ENCODE data around the gene ACVR1B. TPM values are rescaled to one million over a fixed set of nuclear protein-coding genes. Genes with fewer than 3 reads are reported as not detected.

ACVR1B gene
- total and polyA plus RNA-seq, 9 of the 15 experiments (the other 6 are each of a cell fraction or from before 2014, with no cell fraction given): 0.97 to 15.1 (median 6.8) TPM

DNA sequence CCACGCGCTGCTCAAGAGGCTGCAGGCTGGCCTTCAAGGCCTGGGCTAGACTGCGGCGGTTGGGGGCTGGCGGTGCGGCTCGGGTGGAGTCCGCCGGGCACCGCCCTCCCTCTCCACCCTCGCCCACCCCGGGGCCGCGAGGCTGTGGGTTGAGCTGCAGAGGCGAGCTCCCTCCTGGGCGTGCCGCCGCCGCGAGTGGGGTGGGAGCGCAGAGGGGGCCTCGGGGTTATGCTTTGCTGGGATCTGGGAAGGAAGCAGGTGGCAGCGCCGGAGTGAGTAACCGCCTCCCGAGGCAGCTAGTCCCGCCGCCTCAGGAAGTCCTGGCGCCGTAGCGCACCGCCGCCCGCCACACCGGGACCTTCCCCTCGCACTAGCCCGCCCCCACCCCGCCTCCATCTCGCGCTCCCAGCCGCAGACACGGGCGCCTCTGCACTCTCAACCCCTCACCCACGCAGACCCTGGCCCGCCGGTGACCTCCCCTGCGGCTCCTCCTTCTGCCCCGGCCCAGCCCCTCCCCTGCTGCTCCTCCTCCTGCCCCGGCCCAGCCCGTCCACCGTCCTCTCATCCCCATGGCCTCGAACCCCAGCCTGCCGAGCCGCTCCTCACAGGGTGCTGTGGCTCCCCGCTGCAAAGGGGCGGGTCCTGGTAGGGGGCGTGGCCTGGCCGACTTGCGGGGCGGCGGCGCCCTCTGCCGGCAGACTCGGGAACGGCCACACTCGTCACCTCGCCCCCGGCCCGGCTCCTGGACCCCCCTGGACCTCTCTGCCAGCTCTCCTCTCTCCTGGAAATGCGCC, 71.9 kb downstream of the ACVR1B start (continued):
- TF ChIP-seq, protein P1, sequence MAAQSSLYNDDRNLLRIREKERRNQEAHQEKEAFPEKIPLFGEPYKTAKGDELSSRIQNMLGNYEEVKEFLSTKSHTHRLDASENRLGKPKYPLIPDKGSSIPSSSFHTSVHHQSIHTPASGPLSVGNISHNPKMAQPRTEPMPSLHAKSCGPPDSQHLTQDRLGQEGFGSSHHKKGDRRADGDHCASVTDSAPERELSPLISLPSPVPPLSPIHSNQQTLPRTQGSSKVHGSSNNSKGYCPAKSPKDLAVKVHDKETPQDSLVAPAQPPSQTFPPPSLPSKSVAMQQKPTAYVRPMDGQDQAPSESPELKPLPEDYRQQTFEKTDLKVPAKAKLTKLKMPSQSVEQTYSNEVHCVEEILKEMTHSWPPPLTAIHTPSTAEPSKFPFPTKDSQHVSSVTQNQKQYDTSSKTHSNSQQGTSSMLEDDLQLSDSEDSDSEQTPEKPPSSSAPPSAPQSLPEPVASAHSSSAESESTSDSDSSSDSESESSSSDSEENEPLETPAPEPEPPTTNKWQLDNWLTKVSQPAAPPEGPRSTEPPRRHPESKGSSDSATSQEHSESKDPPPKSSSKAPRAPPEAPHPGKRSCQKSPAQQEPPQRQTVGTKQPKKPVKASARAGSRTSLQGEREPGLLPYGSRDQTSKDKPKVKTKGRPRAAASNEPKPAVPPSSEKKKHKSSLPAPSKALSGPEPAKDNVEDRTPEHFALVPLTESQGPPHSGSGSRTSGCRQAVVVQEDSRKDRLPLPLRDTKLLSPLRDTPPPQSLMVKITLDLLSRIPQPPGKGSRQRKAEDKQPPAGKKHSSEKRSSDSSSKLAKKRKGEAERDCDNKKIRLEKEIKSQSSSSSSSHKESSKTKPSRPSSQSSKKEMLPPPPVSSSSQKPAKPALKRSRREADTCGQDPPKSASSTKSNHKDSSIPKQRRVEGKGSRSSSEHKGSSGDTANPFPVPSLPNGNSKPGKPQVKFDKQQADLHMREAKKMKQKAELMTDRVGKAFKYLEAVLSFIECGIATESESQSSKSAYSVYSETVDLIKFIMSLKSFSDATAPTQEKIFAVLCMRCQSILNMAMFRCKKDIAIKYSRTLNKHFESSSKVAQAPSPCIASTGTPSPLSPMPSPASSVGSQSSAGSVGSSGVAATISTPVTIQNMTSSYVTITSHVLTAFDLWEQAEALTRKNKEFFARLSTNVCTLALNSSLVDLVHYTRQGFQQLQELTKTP (IDR thresholded peaks at IDR 0.05; ENCODE audit: low read depth in 1 of 2, partially characterized antibody in 2 of 2): no peak
- TF ChIP-seq, protein P2, sequence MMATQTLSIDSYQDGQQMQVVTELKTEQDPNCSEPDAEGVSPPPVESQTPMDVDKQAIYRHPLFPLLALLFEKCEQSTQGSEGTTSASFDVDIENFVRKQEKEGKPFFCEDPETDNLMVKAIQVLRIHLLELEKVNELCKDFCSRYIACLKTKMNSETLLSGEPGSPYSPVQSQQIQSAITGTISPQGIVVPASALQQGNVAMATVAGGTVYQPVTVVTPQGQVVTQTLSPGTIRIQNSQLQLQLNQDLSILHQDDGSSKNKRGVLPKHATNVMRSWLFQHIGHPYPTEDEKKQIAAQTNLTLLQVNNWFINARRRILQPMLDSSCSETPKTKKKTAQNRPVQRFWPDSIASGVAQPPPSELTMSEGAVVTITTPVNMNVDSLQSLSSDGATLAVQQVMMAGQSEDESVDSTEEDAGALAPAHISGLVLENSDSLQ (IDR thresholded peaks at IDR 0.05): no peak
- TF ChIP-seq SAFB (IDR thresholded peaks at IDR 0.05; ENCODE audit: borderline replicate concordance, low read depth, low read length) (peak; percentile 25; the same call in 1 of the 2 replicates), PTTG1 (tag; IDR thresholded peaks at IDR 0.05; ENCODE audit: low read depth) (no peak), HNRNPUL1 (IDR thresholded peaks at IDR 0.05; ENCODE audit: low read length) (no peak), TBL1XR1 (IDR thresholded peaks at IDR 0.05; ENCODE audit: low read length in 2 of 2) (no peak), GTF2F1 (IDR thresholded peaks at IDR 0.05; ENCODE audit: low read depth, low read length) (no peak), SNRNP70 (optimal IDR thresholded peaks at IDR 0.05; ENCODE audit: low read depth, low read length) (no peak), TEAD2 (tag; IDR thresholded peaks at IDR 0.05) (no peak), JUND (IDR thresholded peaks at IDR 0.05; ENCODE audit: borderline replicate concordance, low read depth, low read length) (0 out of 2 replicates have a peak, but pooled peaks have one; percentile 19), JUND (tag; IDR thresholded peaks at IDR 0.05; ENCODE audit: borderline replicate concordance, low read depth, low read length) (no peak; the same call in 2 of the 3 replicates), FIP1L1 (IDR thresholded peaks at IDR 0.05; ENCODE audit: low read depth, low read length, poor library complexity, severe bottlenecking) (no peak), NCOA6 (IDR thresholded peaks at IDR 0.05) (no peak), PCBP1 (IDR thresholded peaks at IDR 0.05; ENCODE audit: low read depth, low read length, poor library complexity, severe bottlenecking) (peak; percentile 69), POLR3A (IDR thresholded peaks at IDR 0.05; ENCODE audit: borderline replicate concordance, extremely low read depth, insufficient read depth, insufficient read length) (no peak), KAT7 (CRISPR knock-in tag; IDR thresholded peaks at IDR 0.05; ENCODE audit: borderline replicate concordance) (no peak)
- TF ChIP-seq, protein P3, sequence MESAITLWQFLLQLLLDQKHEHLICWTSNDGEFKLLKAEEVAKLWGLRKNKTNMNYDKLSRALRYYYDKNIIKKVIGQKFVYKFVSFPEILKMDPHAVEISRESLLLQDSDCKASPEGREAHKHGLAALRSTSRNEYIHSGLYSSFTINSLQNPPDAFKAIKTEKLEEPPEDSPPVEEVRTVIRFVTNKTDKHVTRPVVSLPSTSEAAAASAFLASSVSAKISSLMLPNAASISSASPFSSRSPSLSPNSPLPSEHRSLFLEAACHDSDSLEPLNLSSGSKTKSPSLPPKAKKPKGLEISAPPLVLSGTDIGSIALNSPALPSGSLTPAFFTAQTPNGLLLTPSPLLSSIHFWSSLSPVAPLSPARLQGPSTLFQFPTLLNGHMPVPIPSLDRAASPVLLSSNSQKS (CRISPR knock-in tag; IDR thresholded peaks at IDR 0.05): no peak
- TF ChIP-seq, protein P4, sequence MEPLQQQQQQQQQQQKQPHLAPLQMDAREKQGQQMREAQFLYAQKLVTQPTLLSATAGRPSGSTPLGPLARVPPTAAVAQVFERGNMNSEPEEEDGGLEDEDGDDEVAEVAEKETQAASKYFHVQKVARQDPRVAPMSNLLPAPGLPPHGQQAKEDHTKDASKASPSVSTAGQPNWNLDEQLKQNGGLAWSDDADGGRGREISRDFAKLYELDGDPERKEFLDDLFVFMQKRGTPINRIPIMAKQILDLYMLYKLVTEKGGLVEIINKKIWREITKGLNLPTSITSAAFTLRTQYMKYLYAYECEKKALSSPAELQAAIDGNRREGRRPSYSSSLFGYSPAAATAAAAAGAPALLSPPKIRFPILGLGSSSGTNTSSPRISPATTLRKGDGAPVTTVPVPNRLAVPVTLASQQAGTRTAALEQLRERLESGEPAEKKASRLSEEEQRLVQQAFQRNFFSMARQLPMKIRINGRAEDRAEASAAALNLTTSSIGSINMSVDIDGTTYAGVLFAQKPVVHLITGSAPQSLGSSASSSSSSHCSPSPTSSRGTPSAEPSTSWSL (CRISPR knock-in tag; IDR thresholded peaks at IDR 0.05; ENCODE audit: borderline replicate concordance): no peak
